ENCODE data around the gene BOLA1.

BOLA1 gene

DNA sequence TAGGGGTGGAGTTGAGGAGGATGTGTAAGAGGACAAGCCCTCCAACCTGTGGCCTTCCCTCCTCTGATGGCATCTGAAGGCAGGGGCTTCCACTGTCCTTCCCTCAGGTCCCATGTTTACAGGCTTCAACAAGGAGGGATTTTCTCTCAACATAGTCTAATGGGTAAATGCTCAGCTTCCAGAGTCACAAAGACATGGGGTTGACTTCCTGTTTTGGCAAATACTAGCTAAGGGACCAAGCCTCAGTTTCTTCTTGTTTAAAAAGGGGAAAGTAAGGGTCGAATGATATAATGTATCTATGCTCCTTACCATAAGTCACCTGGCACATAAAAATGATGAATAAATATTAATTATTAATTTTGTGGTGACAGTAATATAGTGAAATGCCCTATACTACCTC lies 15.2 kb downstream of the BOLA1 start:
- no peak for DNase-seq
- TF ChIP-seq POLR2A (IDR thresholded peaks at IDR 0.05; ENCODE audit: low read length): no peak
- TF ChIP-seq GATA1 (IDR thresholded peaks at IDR 0.05; ENCODE audit: low read depth, low read length): no peak

DNA sequence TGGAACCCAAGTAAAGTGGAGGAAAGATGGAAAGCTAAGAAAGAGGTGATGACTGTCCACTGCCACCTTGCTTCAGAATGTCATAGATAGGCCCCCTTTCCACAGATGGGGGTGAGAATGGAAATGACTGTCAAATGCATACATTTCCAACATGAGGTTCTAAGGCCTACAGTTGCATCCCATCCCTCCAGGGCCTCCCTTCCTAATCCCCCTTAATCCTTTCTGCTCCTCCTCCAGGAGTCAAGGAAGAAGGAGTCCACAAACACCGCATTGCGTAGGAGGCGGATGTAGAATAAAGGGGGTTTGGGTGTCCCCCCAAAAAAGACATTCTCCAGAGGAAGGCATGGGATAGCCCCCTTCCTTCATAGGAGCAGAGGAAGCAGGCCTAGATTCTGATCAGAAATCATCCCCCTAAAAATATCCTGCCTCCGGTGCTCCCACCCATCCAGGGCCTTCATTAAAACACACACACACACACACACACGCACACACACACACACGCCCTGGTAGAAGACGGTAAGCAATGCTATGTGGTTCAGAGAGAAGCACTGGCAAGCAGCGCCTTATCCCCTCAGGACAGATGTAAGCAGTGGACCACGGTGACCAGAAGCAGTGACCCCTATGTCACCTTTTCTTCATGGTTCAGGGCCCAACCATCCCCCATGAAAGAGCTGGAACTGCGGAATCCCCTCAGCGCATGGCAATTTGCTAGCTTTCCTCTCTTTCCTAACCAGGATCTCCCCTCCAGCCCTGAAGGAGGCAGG lies 16.2 kb downstream of the BOLA1 start:
- TF ChIP-seq POLR2A (IDR thresholded peaks at IDR 0.05; ENCODE audit: low read length) (no peak), GATA1 (IDR thresholded peaks at IDR 0.05; ENCODE audit: low read depth, low read length) (no peak)
- DNase-seq: no peak

DNA sequence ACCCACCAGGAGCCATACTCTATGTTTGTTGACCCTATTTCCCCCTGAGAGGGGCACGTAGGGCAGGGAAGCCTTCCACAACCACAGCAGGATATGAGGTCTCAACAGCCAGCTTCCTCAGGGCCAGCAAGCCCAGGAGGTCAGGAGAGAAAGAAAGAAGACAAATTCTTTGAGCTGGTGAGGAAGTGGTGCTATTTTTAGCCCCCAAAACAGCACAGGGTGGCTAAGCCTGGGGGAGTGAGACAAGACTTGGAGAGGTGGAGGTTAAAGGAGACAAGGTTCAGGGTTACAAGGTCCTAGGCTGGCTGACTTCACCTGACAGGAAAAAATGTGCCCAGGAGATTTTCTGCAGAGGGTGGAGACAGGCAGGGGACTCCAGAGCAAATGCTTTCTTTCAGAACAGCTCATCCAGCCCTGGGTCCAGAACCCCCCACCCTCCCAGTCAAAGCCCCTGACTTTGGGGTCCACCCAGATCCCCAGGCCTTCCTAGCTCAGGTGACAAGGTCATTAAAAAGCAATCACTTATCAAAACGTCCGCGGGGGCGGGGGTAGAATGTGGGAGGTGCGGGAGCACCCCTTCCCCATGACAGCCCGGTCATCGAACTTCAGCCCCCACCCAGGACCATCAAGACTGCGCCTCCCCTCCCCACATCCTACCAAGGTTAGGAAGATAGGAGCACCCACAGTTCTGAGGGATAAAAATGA lies 17.0 kb downstream of the BOLA1 start:
- no peak for DNase-seq
- no peak for TF ChIP-seq GATA1 (IDR thresholded peaks at IDR 0.05; ENCODE audit: low read depth, low read length)
- no peak for TF ChIP-seq POLR2A (IDR thresholded peaks at IDR 0.05; ENCODE audit: low read length)

DNA sequence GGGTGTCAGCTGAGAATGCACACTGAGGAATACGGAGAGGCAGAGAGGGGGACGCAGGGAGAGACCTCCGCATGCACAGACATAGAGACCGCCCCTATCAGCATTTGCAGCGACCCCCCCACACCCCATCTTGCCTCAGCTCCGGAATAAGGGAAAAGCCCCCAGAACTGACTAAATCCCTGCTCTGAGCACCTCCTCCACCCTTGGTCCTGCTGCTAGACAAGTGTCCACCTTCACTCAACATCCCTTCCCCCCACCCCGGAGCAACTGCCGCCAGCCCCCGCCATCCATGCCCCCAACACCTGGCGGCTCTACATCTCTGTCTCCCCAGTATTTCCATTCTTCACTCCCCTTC lies 17.5 kb downstream of the BOLA1 start:
- TF ChIP-seq POLR2A (IDR thresholded peaks at IDR 0.05; ENCODE audit: low read length) (no peak), GATA1 (IDR thresholded peaks at IDR 0.05; ENCODE audit: low read depth, low read length) (no peak)
- DNase-seq: no peak

DNA sequence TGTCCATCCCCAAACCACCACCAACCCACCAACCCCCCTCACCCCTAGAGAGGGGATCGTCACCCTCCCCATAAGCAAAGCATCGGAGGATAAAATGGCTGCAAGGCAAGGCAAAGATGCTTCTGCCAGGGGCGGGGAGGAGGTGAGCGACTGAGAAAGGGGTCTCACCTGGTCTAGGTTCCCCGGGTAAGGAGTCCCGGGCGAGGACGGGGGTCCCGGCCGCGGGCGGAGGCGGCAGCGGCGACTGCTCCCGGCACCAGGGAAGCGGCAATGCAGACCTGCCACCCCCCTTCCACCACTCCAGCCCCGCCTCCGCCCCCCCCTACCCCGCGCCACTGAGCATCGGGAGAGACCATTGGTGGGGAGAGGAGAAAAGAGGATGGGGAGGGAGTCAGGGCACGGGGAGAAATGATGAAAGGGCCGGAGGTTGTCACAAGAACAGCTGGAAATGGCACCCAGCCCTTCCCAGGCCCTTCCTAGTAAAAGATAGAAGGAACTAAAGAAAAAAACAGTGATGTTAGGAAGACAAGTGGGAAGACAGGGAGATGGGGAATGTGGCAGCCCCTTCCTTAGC lies 18.3 kb downstream of the BOLA1 start, which contains the start of gene SV2A:
Gene SV2A, minus strand, starts transcription at position 274 of the 574 bp plus-strand sequence. CDS start 4,004 bp downstream, outside the sequence.
- no peak for DNase-seq
- no peak for TF ChIP-seq POLR2A (IDR thresholded peaks at IDR 0.05; ENCODE audit: low read length)
- TF ChIP-seq GATA1 (IDR thresholded peaks at IDR 0.05; ENCODE audit: low read depth, low read length): no peak

DNA sequence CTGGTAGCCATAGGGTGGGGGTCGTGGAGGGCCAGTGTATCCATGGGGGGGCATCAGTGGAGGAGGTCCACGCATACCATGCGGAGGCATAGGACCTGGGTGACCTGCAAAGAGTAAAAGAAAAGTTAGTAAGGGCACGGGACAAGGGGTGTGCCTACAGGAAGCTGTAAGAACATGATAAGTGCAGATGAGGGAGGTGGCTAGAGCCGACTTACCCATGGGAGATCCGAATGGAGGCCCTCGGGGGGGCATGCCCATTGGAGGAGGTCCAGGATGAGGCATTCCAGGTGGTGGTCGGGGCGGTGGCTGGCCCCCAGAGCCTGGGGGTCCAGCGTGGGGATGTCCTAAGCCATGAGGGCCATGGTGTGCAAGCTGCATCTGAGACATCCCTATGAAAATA lies 24.3 kb downstream of the BOLA1 start:
- peak; percentile 69 to 73 for DNase-seq
- no peak for TF ChIP-seq POLR2A (IDR thresholded peaks at IDR 0.05; ENCODE audit: low read length)
- TF ChIP-seq GATA1 (IDR thresholded peaks at IDR 0.05; ENCODE audit: low read depth, low read length): no peak

DNA sequence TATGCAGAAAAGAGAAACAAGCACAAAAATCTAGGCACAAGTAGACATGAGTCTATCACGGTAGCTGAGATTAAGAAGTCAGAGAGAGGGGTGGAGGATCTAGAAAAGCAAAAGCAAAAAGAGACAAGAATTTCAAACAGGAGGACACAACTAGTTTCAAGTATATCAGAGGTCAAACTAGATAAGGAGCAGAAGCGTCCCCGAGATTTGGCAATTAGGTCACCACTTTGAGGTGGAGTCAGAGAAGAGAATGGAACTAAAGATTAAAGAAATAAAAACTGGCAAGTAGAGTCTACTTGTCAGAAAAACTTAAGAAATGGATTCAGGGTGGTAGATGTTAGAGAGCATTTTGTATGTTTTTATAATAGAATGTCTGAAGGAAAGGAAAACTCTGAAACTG lies 26.0 kb downstream of the BOLA1 start:
- peak; percentile 52 to 64 for DNase-seq
- TF ChIP-seq POLR2A (IDR thresholded peaks at IDR 0.05; ENCODE audit: low read length): no peak
- no peak for TF ChIP-seq GATA1 (IDR thresholded peaks at IDR 0.05; ENCODE audit: low read depth, low read length)

DNA sequence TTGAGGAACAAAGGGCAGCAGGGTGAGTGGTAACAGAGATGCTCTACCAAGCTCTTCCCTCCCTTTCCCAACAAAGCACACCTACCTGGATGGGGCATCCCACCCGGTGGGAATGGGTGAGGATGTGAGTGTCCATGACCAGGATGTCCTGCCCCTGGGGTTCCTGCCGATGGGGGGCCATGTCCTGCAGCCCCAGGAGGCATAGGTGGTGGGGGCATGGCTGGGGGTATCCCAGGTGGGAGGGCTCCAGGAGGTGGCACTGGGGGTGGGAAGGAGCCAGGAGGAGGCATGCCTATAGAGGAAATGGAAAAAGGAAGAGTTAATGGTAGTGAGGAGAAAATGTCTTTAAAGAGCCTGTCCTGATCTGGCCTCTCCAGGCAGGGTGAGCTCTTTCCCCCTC lies 26.4 kb downstream of the BOLA1 start:
- no peak for DNase-seq
- TF ChIP-seq GATA1 (IDR thresholded peaks at IDR 0.05; ENCODE audit: low read depth, low read length) (no peak), POLR2A (IDR thresholded peaks at IDR 0.05; ENCODE audit: low read length) (no peak)

DNA sequence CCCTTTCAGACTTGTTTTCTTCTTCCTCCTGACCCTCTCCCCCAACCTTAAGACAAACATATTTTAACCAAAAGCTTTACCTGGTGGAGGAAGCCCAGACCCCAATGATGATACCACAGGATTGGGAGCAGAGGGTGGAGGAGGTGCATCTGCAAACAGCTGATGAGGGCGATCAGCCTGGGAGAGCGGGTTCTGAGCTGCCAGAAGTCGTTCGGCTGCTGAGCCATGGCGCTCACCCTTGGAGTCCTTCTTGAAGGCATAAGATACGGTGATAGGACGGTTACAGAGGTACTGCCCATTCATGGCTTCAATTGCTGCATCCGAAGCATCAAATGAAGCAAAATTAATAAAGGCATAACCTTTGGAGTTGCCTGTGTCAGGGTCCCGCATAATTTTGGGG lies 26.9 kb downstream of the BOLA1 start:
- DNase-seq: no peak
- no peak for TF ChIP-seq GATA1 (IDR thresholded peaks at IDR 0.05; ENCODE audit: low read depth, low read length)
- TF ChIP-seq POLR2A (IDR thresholded peaks at IDR 0.05; ENCODE audit: low read length): no peak

DNA sequence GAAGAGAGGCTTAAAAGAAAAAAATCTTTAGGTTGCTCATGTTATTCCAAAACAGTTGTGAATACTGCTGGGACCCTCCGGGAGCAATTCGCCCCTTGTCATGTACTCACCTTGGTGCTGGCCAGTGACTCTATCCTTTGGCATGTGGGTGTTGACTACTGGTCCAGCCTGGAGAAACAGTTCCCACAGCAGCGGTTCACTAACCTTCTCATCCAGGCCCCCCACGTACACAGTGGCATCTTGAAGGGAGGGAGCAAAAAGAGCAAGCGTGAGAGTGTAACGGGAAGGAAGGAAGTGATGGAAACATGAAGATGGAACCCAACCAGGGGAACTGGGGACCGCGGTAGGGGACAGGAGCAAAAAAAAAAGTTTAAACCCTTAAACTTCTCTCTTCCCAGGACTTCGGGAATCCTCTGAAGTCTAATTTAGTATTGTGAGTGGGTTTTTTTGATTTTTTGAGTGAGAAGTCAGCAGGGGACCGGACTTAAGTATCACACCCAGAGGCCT lies 27.7 kb downstream of the BOLA1 start:
- TF ChIP-seq POLR2A (IDR thresholded peaks at IDR 0.05; ENCODE audit: low read length) (no peak), GATA1 (IDR thresholded peaks at IDR 0.05; ENCODE audit: low read depth, low read length) (no peak)
- no peak for DNase-seq

DNA sequence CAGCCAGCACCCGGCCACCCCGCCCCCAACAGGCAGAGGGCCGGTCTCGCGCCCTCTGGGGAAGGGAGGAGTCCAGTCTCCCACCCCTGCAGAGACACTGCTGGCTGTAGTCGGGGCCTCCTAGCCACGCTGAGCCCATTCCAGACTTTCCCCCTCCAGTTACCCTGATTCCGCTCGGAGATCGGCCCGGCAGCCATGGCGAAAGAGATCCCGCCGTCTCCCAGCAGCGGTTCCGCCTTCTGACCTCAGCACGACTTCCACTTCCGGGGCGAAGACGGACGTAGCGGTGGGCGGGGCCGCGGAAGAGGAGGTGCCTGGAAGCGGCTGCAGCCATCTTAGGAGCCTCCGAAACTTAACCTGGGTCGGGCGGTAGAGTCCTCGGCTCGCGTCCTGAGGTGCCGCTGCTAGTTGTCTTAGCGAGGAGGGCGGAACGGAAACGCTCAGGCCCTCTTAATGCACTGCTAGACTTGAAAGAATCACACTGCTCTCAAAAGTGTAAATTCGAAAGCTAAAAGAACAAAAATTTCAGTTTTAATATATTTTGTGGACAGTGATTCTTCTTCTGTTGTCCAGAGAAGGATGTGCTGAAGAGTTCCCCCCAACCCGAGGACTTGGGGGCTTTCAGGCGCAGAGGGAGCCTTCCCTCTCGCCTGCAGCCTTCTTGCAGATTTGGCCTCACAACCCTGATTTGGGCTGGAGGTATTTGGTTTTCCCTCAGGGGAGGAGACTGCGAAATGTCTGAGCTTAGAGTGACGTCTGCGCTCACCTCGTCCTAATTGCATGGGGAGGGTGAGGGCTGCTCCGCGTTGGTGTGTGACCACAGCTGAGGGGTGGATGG lies 28.4 kb downstream of the BOLA1 start, which contains the start of gene SF3B4:
Gene SF3B4, minus strand, starts transcription at position 241 of the 838 bp plus-strand sequence. Its CDS starts 44 bp downstream, at position 197.
- TF ChIP-seq POLR2A (IDR thresholded peaks at IDR 0.05; ENCODE audit: low read length): peak; percentile 98
- no peak for TF ChIP-seq GATA1 (IDR thresholded peaks at IDR 0.05; ENCODE audit: low read depth, low read length)
- peak; percentile 96 to 97 for DNase-seq

DNA sequence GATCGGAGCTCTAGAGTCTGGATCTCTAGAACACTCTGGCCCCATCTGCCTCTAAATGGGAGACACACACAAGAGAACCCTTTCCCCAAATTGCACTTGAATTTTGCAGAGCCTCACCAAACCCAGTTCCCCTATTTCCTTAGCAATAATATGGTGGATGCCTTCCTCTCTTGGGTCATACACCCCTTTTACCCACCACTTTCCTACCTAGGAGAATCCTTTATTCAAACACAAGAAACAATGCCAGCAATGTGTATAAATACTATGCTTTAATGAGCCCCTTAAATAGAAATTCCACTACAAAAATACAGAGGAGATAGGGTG lies 29.0 kb downstream of the BOLA1 start:
- no peak for DNase-seq
- TF ChIP-seq GATA1 (IDR thresholded peaks at IDR 0.05; ENCODE audit: low read depth, low read length) (no peak), POLR2A (IDR thresholded peaks at IDR 0.05; ENCODE audit: low read length) (no peak)

DNA sequence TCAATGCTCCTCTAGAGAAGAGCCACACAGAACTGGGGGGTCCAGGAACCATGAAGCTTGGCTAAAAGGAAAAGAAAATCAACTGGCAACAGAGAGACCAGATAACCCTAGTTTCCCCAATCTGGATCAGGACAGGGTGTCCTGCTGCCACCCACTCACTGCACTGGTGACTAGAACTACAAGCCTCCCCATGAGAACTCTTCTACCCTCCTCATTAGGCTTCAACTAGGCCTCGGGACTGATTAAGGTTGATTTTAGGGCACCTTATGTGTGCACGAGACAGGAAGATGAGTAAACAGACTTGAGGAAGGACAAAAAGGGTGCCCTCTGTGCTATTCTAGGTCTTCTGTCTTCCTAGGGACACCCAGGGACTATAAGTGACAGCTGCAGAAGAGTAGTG lies 30.5 kb downstream of the BOLA1 start:
- TF ChIP-seq POLR2A (IDR thresholded peaks at IDR 0.05; ENCODE audit: low read length): no peak
- TF ChIP-seq GATA1 (IDR thresholded peaks at IDR 0.05; ENCODE audit: low read depth, low read length): no peak
- no peak for DNase-seq

All from erythroblast (primary cell).